ENCODE data around the gene MAP7.

DNA sequence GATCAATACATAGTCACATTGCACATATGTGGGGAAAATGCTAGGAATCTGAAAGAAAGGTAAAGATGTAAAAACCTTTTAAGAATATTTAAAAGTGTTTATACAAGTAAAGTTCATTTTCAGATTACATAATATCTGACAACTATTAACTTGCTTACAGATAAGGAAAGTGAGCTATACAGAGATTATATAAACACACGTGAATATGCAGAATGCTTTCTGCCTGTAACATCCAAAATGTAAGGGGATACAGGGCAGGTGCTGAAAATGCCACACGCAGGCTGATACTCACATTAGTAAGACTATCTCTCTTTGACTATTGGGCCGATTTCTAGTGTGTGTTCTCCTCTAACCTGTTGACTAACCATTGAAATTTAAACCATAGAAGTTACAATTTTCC, 17.9 kb upstream of the MAP7 start:
- TF ChIP-seq, protein P1, sequence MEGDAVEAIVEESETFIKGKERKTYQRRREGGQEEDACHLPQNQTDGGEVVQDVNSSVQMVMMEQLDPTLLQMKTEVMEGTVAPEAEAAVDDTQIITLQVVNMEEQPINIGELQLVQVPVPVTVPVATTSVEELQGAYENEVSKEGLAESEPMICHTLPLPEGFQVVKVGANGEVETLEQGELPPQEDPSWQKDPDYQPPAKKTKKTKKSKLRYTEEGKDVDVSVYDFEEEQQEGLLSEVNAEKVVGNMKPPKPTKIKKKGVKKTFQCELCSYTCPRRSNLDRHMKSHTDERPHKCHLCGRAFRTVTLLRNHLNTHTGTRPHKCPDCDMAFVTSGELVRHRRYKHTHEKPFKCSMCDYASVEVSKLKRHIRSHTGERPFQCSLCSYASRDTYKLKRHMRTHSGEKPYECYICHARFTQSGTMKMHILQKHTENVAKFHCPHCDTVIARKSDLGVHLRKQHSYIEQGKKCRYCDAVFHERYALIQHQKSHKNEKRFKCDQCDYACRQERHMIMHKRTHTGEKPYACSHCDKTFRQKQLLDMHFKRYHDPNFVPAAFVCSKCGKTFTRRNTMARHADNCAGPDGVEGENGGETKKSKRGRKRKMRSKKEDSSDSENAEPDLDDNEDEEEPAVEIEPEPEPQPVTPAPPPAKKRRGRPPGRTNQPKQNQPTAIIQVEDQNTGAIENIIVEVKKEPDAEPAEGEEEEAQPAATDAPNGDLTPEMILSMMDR (conservative IDR thresholded peaks at IDR 0.05; ENCODE audit: low read length), result no peak
- no peak for TF ChIP-seq EZH2phosphoT487 (IDR thresholded peaks at IDR 0.05; ENCODE audit: borderline replicate concordance, low read depth, low read length)
